Fibroblast of mammary gland (primary cell): ENCODE results near the gene PCTP.

ENCODE experiments used
- DNase-seq: peaks from one replicate; pipeline ENCODE4 v3.0.0-alpha.2; 2010; ENCODE audit warnings: low read depth
- H3K4me3 ChIP-seq: 2 replicates; pipeline ENCODE4 v1.5.1; 2011; ENCODE audit warnings: low read depth, mild to moderate bottlenecking, low read length, moderate library complexity; ENCODE audit not compliant: control insufficient read depth
- TF ChIP-seq, protein P1 (sequence below): conservative IDR thresholded peaks from 2 replicates; pipeline ENCODE4 v1.5.1; 2011; ENCODE audit warnings: low read depth, low read length, inconsistent platforms; ENCODE audit not compliant: control insufficient read depth, insufficient read depth

PCTP gene

DNA sequence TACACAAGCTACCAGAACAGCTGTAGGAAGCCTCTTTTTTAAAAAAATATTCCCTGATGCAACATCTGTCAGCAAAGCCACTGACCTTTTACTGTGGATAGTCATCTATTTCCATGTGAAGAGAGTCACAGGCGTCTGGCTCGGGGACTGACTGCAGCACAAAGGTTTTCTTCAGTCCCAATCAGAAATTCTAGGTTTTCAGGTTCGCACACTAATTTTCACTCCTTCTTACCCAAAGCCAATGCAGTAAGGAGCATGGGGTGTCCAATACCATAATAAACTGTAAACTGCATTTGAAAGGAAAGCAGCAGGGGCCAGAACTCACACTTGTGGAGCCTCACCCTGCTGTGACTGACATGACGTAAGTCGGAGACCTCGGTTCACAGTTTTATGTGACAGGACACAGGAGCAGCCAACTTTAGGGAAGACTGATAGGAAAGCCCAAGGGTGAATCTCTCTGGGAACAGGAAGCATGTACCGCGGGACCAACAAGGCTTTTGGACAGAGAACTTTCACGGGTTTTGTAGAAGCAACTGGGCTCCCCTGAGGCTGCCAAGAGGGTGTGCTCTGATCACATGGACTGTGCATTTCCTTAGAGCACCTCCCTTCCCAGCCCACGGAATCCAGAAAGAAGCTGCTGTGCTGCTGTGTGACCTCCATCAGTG is 19.1 kb upstream of the PCTP start:
- H3K4me3 ChIP-seq: no peak overlapping the region
- DNase-seq: peak; percentile 76
- TF ChIP-seq, protein P1, sequence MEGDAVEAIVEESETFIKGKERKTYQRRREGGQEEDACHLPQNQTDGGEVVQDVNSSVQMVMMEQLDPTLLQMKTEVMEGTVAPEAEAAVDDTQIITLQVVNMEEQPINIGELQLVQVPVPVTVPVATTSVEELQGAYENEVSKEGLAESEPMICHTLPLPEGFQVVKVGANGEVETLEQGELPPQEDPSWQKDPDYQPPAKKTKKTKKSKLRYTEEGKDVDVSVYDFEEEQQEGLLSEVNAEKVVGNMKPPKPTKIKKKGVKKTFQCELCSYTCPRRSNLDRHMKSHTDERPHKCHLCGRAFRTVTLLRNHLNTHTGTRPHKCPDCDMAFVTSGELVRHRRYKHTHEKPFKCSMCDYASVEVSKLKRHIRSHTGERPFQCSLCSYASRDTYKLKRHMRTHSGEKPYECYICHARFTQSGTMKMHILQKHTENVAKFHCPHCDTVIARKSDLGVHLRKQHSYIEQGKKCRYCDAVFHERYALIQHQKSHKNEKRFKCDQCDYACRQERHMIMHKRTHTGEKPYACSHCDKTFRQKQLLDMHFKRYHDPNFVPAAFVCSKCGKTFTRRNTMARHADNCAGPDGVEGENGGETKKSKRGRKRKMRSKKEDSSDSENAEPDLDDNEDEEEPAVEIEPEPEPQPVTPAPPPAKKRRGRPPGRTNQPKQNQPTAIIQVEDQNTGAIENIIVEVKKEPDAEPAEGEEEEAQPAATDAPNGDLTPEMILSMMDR: no peak

DNA sequence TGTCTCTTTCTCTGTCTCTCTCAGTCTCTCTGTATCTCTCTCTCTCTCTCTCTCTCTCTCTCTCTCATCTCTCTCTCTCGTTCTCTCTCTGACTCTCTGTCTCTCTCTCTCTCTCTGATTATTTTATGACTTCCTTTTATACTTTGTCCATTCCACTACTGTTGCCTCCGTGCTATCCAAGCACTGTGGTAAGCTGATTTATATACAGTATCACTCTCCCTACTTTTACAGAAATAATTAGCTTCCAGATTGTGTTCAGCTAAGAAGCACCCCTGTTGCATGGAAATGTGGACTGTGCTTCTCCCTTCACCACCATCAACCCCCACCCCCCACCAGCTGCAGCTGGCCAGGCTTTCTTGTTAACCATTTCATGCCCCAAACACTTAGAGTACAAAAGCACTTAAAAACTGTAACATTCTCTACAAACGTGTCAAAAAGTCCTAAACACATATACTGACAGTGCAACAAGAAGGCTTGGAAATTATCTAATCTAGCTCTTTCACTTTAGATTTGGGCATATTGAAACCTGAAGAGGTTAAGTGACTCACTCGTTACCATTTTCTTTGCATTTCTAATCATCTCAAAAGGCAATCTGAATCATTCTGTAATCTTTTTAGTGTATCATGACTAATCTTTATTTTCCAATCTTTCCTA is 16.6 kb upstream of the PCTP start:
- no peak overlapping the region for H3K4me3 ChIP-seq
- TF ChIP-seq, protein P1: no peak
- peak; percentile 59 for DNase-seq

DNA sequence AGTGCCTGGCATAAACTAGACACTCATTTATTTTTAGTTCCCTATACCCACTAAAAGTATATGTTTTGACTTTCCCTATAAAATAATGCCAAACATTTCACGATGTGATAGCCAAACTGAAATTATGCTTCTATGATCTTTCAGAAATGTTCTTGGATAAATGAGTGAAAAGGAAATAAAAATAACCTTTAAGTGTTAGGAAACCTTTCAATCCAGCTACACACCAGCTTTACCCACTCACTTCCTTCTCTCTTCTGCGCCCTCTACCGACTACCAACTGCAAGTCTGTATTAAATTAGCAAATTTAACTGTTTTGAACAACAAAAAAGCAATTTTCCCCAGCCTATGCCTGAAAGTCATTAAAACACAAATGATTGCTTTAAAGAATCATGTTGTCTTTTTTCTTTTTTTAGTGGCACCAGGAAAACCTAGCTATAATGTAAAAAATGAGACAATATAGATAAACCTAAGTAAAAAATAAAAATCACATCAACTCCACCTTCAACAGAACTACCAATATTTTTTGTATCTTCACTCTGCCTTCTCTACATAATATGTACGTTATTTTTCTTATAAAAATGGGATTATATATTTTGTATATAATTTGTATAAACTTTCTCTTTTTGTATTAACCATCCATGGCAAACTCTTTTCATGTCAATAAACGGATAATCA is 15.0 kb upstream of the PCTP start:
- TF ChIP-seq, protein P1: peak; percentile 91
- DNase-seq: peak; percentile 77
- no peak overlapping the region for H3K4me3 ChIP-seq

DNA sequence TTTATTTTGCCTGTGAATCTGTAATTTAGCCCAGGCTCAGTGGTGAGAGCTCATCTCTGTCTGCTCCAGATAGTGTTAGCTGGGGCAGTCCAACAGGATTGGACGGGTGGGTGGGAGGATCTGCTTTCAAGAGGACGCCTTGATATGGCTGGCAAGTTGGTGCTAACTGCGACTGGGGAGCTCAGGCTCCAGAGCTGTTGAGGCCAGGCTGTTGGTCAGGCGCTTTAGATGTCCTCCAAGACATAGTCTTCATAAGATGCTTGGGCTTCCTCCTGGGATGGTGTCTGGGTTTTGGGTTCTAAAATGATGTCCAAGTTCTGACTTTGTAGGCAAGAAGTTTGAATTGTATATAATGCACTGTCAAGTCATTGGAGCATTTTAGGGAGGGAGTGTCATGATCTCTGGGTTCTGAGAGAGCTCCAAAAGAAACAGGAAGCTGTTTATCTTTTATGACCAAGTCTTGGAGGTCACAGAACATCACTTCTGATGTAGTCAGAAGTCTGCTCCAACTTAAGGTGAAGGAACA is 12.8 kb upstream of the PCTP start:
- TF ChIP-seq, protein P1: no peak
- H3K4me3 ChIP-seq: no peak overlapping the region
- no peak for DNase-seq

DNA sequence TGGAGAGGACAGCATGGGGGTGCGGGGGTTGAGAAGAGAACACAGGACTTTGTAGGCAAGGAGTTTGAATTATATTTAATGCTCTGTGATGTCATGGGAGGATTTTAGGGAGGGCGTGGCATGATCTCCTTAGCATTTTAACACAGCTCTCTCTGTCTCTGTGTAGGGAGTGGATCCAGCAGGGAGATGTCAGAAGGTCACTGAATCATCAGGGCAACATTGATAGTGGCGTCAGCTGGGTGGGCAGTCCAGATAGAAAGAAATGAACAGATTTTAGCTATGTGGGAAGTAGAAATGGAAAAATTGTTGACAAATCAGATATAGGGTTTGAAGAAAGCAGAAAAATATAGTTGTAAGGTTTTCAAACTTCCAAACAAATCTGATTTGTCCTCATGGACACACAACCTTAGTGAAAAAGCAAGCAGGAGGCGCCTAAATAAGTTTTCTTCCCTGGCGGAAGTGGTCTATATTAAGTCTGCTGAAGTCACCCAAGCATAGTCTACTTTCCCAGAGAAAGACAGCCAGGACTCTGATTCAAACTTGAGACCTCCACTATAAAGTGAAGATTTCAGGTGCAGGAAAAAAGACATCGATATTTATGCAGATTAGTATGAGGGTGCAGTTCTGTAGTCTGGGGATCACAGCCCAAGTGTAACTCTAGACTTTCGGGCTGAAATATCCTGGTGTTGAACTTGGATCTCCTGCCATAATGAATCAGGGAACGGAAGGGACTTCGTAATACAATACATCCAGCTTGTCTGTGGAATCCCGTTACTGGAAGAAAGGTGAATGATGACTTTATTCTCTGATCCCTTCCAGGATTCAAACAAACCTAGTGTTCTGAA is 10.1 kb upstream of the PCTP start:
- no peak overlapping the region for H3K4me3 ChIP-seq
- TF ChIP-seq, protein P1: no peak
- DNase-seq: no peak

DNA sequence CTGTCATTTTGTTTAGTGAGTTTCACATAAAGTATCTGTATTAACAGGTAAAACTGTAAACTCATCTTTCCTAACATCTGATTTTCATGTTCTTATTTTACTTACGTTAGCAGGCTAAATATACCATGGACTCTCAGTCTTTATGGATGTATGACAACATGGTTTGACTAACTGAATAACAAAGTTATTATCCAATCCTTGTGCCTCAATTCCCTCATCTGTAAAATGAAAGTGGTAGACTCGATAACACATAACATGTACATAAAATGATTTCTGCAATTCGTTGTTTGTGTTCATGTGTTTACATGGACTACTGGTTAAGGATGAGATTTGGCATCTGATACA is 9.5 kb upstream of the PCTP start:
- TF ChIP-seq, protein P1: no peak
- DNase-seq: no peak
- H3K4me3 ChIP-seq: no peak overlapping the region
